HG03280 (cell line): Measurements from ENCODE around the gene MCM3AP.
"Not testable (repeated sequence)": the region's sequence is repeated elsewhere in the genome, so short reads cannot be mapped to it uniquely, and the experiment has no call there.

Experiments
- ATAC-seq: cut with Tn5 transposase; IDR thresholded peaks from one replicate; pipeline ENCODE4 v1.9.1; 2021; ENCODE audit warnings: mild to moderate bottlenecking, moderate library complexity; ENCODE audit not compliant: unreplicated experiment

MCM3AP gene

GRCh38 chr21:46312949-46313348 is 27.5 kb upstream of the MCM3AP start:
- ATAC-seq, result no peak

- ATAC-seq, result no peak
These were observed 26.2 kb upstream of the MCM3AP start for GRCh38 chr21:46311568-46311967.

GRCh38 chr21:46310260-46310659 is 24.8 kb upstream of the MCM3AP start:
- not testable (repeated sequence) for ATAC-seq

- ATAC-seq, result no peak
These were observed 23.0 kb upstream of the MCM3AP start for GRCh38 chr21:46308431-46308830.

GRCh38 chr21:46307625-46308024 is 22.2 kb upstream of the MCM3AP start:
- no peak for ATAC-seq

GRCh38 chr21:46304955-46305354 is 19.5 kb upstream of the MCM3AP start:
- no peak for ATAC-seq

GRCh38 chr21:46304437-46304836 is 19.0 kb upstream of the MCM3AP start:
- no peak for ATAC-seq

GRCh38 chr21:46301759-46302158 is 16.3 kb upstream of the MCM3AP start:
- ATAC-seq, result no peak

GRCh38 chr21:46299167-46299566 is 13.8 kb upstream of the MCM3AP start:
- ATAC-seq, result no peak

- no peak for ATAC-seq
These were observed 12.2 kb upstream of the MCM3AP start for GRCh38 chr21:46297338-46298271.

- ATAC-seq, result no peak
These were observed 10.8 kb upstream of the MCM3AP start for GRCh38 chr21:46295996-46296752.

- no peak for ATAC-seq
These were observed 9.9 kb upstream of the MCM3AP start for GRCh38 chr21:46295177-46295770.

GRCh38 chr21:46294647-46295176 is 9.3 kb upstream of the MCM3AP start:
- no peak for ATAC-seq

- ATAC-seq, result no peak
These were observed 6.2 kb upstream of the MCM3AP start for GRCh38 chr21:46291561-46291960.

- ATAC-seq, result no peak
These were observed 4.3 kb upstream of the MCM3AP start for GRCh38 chr21:46289655-46290179.

- ATAC-seq, result no peak
These were observed 2.1 kb upstream of the MCM3AP start for GRCh38 chr21:46287541-46287940.

GRCh38 chr21:46286648-46287002 is 1.2 kb upstream of the MCM3AP start:
- no peak for ATAC-seq

GRCh38 chr21:46285761-46286647 is 593 bp upstream of the MCM3AP start, which contains the start of gene YBEY:
Gene YBEY, plus strand, starts transcription at chr21:46286342. Its CDS starts 572 bp downstream, at chr21:46286914.
- ATAC-seq, result peak; percentile 88

GRCh38 chr21:46284733-46285132 is 678 bp downstream of the MCM3AP start:
- no peak for ATAC-seq

GRCh38 chr21:46284077-46284644 is 1.2 kb downstream of the MCM3AP start:
- ATAC-seq, result no peak
